Endothelial cell of umbilical vein (primary cell): ENCODE measurements around the gene GALNT2. TPM values are rescaled to one million over a fixed set of nuclear protein-coding genes. Genes with fewer than 3 reads are reported as not detected.

ENCODE experiments used
- BruUV-seq: library from RNA; stranded (reverse); fragments of 400-500 nt; replicated peaks from 2 replicates; lab custom pipeline; 2021; lab: Mats Ljungman, UMichigan
- CTCF ChIA-PET: fragments of 300-600, 350-600 bp; sonication (Branson Sonifier 250); formaldehyde crosslinking; loops from one replicate; lab custom pipeline; 2021; ENCODE audit warnings: antibody characterized with exemption, inconsistent platforms; lab: Charles Lee
- POLR2A ChIA-PET: fragments of 300-600, 350-600 bp; sonication (Branson Sonifier 250); formaldehyde crosslinking; loops from one replicate; lab custom pipeline; 2021; ENCODE audit warnings: antibody characterized with exemption, inconsistent platforms; lab: Charles Lee
- DNase-seq: peaks from one replicate; pipeline ENCODE4 v3.0.0-alpha.2; 2011; ENCODE audit warnings: low read depth, low spot score
- FAIRE-seq: peaks from 2 replicates; lab custom pipeline; 2011; peaks lifted over from hg19 to GRCh38; lab: Jason Lieb, UNC
- H2AFZ ChIP-seq: 2 replicates; pipeline ENCODE4 v1.6.0; 2012; ENCODE audit warnings: low read depth, low read length, control low read depth, inconsistent platforms
- H3K27ac ChIP-seq: 2 replicates; pipeline ENCODE4 v1.5.1; 2011; ENCODE audit warnings: low read depth, mild to moderate bottlenecking, control low read depth, low read length, moderate library complexity; ENCODE audit not compliant: insufficient read depth
- H3K27me3 ChIP-seq, 2 experiments: 2 replicates each; pipeline versions ENCODE4 v1.6.0 to v1.6.1; 2011; ENCODE audit warnings: low read length in 2 of 2, mixed read lengths in 1 of 2; ENCODE audit not compliant: control insufficient read depth in 2 of 2, insufficient read depth in 2 of 2
- H3K36me3 ChIP-seq, 2 experiments: 2 replicates in 1 of 2; 3 replicates in 1 of 2; pipeline ENCODE4 v1.5.1; 2011; ENCODE audit warnings: low read length in 2 of 2, mild to moderate bottlenecking in 1 of 2, moderate library complexity in 1 of 2; ENCODE audit not compliant: control insufficient read depth in 2 of 2, insufficient read depth in 2 of 2; ENCODE audit errors: extremely low read depth in 1 of 2
- H3K4me1 ChIP-seq: 3 replicates; pipeline ENCODE4 v1.5.1; 2011; ENCODE audit warnings: mild to moderate bottlenecking, low read length; ENCODE audit not compliant: control insufficient read depth, insufficient read depth; ENCODE audit errors: extremely low read depth
- H3K4me2 ChIP-seq: 2 replicates; pipeline ENCODE4 v1.6.1; 2011; ENCODE audit warnings: low read length, control low read depth, mixed read lengths; ENCODE audit not compliant: insufficient read depth
- H3K4me3 ChIP-seq, 3 experiments: fragments of 200-600 bp in 1 of 3; sonication (generic), shearing (Covaris generic) in 1 of 3; replicated peaks in 1 of 3; 2 replicates each; pipeline ENCODE4 v1.5.1; 2011 to 2016; ENCODE audit warnings: control low read depth in 3 of 3, low read length in 3 of 3, mild to moderate bottlenecking in 2 of 3, inconsistent platforms in 1 of 3, low read depth in 1 of 3, moderate library complexity in 1 of 3; ENCODE audit not compliant: insufficient read depth in 1 of 3
- H3K79me2 ChIP-seq: 2 replicates; pipeline ENCODE4 v1.6.0; 2012; ENCODE audit warnings: low read length, inconsistent platforms; ENCODE audit not compliant: control insufficient read depth, insufficient read depth
- H3K9ac ChIP-seq: replicated peaks from 2 replicates; pipeline ENCODE3; 2011; ENCODE audit warnings: low read length, control low read depth; ENCODE audit not compliant: insufficient read depth; ENCODE audit errors: extremely low read depth
- H3K9me1 ChIP-seq: replicated peaks from 3 replicates; pipeline ENCODE4 v1.6.0; 2011; ENCODE audit warnings: mild to moderate bottlenecking, low read length; ENCODE audit not compliant: control insufficient read depth, insufficient read depth; ENCODE audit errors: extremely low read depth
- H3K9me3 ChIP-seq: replicated peaks from 2 replicates; pipeline ENCODE4 v1.5.1; 2012; ENCODE audit warnings: low read length, inconsistent platforms; ENCODE audit not compliant: control insufficient read depth, insufficient read depth
- H4K20me1 ChIP-seq: replicated peaks from 2 replicates; pipeline ENCODE3; 2011; ENCODE audit warnings: mild to moderate bottlenecking, low read length; ENCODE audit not compliant: control insufficient read depth, insufficient read depth; ENCODE audit errors: extremely low read depth
- EZH2 ChIP-seq: IDR thresholded peaks from 2 replicates; pipeline ENCODE4 v1.6.1; 2012; ENCODE audit warnings: borderline replicate concordance, low read depth, mild to moderate bottlenecking, moderate library complexity, low read length, inconsistent platforms; ENCODE audit not compliant: severe bottlenecking
- FOS ChIP-seq: IDR thresholded peaks from 2 replicates; pipeline ENCODE4 v1.6.1; 2011; ENCODE audit warnings: mild to moderate bottlenecking, low read length, moderate library complexity, borderline replicate concordance; ENCODE audit not compliant: insufficient read depth
- GATA2 ChIP-seq: IDR thresholded peaks from 2 replicates; pipeline ENCODE4 v1.7.0; 2011; ENCODE audit warnings: low read depth, mild to moderate bottlenecking, moderate library complexity, mixed read lengths, low read length; ENCODE audit not compliant: insufficient read length, insufficient read depth
- JUN ChIP-seq: IDR thresholded peaks from 2 replicates; pipeline ENCODE4 v1.6.1; 2011; ENCODE audit warnings: borderline replicate concordance, low read depth; ENCODE audit not compliant: insufficient read length, insufficient read depth
- MYC ChIP-seq: IDR thresholded peaks from one replicate; pipeline ENCODE4 v1.6.1; 2011; ENCODE audit warnings: mild to moderate bottlenecking, low read depth, low read length
- POLR2A ChIP-seq: IDR thresholded peaks from 2 replicates; pipeline ENCODE4 v1.6.1; 2012; ENCODE audit warnings: low read depth, mild to moderate bottlenecking, control low read depth, low read length
- POLR2AphosphoS5 ChIP-seq: IDR thresholded peaks from 2 replicates; pipeline ENCODE4 v1.6.1; 2012; ENCODE audit warnings: low read depth, mild to moderate bottlenecking, control low read depth, low read length, moderate library complexity; ENCODE audit not compliant: insufficient read depth
- dilution Hi-C: fragments of 300-500 bp; cut with MboI; formaldehyde crosslinking; loops from one replicate; pipeline ENCODE4 v1.15.0; 2019; ENCODE audit warnings: low sequenced_read_pairs; ENCODE audit not compliant: extremely low pct_ligation_motif_present
- intact Hi-C: fragments of 100-400 bp; cut with micrococcal nuclease; formaldehyde crosslinking; loops from one replicate; pipeline ENCODE4 v1.10.0; 2022
- polyA plus RNA-seq, 4 experiments: library from polyadenylated mRNA; depleted of rRNA in 3 of 4; stranded (reverse) in 3 of 4; unstranded in 1 of 4; fragments of >200 nt; gene quantifications; 2 replicates each; pipeline versions ENCODE4 v1.2.1 to v1.2.3, GENCODE V29; 2011 to 2012; ENCODE audit warnings: missing spikeins in 1 of 4
- total RNA-seq: library from RNA; stranded (reverse); gene quantifications from 2 replicates; pipeline ENCODE4 v1.2.3, GENCODE V29; 2021
- TF ChIP-seq, protein P1 (sequence below), 2 donors: IDR thresholded peaks; 1 replicate in 1 of 2; 2 replicates in 1 of 2; pipeline ENCODE4 v1.5.1; 2011; ENCODE audit warnings: low read length in 2 of 2, mild to moderate bottlenecking in 2 of 2, moderate library complexity in 2 of 2, control low read depth in 1 of 2, inconsistent platforms in 1 of 2, low read depth in 1 of 2; ENCODE audit not compliant: insufficient read depth in 1 of 2; ENCODE audit errors: extremely low read depth in 1 of 2
- TF ChIP-seq, protein P2 (sequence below): IDR thresholded peaks from 2 replicates; pipeline ENCODE4 v1.6.1; 2011; ENCODE audit not compliant: insufficient read depth, insufficient read length

The GALNT2 gene
- total and polyA plus RNA-seq, 2 donors (not counting 3 experiments of a cell fraction or from before 2014, with no cell fraction given) = 56.3 to 77.5 TPM

DNA sequence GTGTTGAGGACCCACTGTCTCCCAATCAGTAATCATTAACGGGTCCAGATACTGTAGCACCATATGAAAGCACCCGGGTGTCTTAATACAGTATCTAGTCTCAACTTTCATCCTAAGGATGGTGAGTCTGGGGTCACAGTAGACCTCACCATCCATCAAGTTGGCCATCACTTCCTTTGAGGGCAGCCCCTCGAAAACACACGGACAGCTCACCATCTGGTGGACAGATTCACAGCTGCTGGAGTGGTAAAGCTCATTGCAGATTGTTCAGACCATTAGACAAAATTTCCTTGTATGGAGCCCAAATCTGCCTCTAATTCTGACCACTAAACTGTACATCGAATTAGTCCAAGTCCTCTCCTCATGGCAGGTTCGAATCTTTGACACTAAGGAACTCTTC lies 236.0 kb downstream of the GALNT2 start:
- Histone ChIP-seq H3K4me1 (peaks cover 4% of the 10 kb centered on the region), H3K4me2 (no peak overlapping the region), H3K36me3 (no peaks in the 10 kb centered on the region), H4K20me1 (no peaks in the 10 kb centered on the region), H3K9ac (no peak overlapping the region), H2AFZ (no peak overlapping the region), H3K9me1 (no peaks in the 10 kb centered on the region), H3K79me2 (no peaks in the 10 kb centered on the region), H3K27me3 (peaks cover 0 to 3% of the 10 kb centered on the region in 2 experiments), H3K27ac (no peak overlapping the region), H3K9me3 (no peaks in the 10 kb centered on the region), H3K4me3 (no peak overlapping the region)
- dilution Hi-C loops = no loop called here
- ChIA-PET POLR2A (no interaction called here), CTCF (interaction anchor here (1.6 kb wide), 1 partner anchor 587 kb away, joined by 4 read pairs; no protein-coding TSS in a partner anchor)
- FAIRE-seq (no peak), DNase-seq (no peak)
- intact Hi-C loops = no loop called here
- TF ChIP-seq, protein P1, sequence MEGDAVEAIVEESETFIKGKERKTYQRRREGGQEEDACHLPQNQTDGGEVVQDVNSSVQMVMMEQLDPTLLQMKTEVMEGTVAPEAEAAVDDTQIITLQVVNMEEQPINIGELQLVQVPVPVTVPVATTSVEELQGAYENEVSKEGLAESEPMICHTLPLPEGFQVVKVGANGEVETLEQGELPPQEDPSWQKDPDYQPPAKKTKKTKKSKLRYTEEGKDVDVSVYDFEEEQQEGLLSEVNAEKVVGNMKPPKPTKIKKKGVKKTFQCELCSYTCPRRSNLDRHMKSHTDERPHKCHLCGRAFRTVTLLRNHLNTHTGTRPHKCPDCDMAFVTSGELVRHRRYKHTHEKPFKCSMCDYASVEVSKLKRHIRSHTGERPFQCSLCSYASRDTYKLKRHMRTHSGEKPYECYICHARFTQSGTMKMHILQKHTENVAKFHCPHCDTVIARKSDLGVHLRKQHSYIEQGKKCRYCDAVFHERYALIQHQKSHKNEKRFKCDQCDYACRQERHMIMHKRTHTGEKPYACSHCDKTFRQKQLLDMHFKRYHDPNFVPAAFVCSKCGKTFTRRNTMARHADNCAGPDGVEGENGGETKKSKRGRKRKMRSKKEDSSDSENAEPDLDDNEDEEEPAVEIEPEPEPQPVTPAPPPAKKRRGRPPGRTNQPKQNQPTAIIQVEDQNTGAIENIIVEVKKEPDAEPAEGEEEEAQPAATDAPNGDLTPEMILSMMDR (IDR thresholded peaks at IDR 0.05; ENCODE audit: extremely low read depth in 1 of 2, insufficient read depth in 1 of 2, low read depth in 1 of 2, low read length in 2 of 2) = no peak
- TF ChIP-seq JUN (no peak), POLR2AphosphoS5 (no peak), FOS (no peak), GATA2 (no peak), POLR2A (no peak), EZH2 (no peak), MYC (no peak)
- TF ChIP-seq, protein P2, sequence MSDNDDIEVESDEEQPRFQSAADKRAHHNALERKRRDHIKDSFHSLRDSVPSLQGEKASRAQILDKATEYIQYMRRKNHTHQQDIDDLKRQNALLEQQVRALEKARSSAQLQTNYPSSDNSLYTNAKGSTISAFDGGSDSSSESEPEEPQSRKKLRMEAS = no peak
- no TSS peak for BruUV-seq
